HepG2 (cell line): ENCODE results near the gene ANKRD37. TPM values are rescaled to one million over a fixed set of nuclear protein-coding genes. Genes with fewer than 3 reads are reported as not detected.
A peak's percentile ranks its signal among the peaks of the same experiment; 100 is the strongest.

ENCODE experiments used
- CBX5 ChIP-seq: sonication (generic); formaldehyde crosslinking; IDR thresholded peaks from 2 replicates; pipeline ENCODE4 v1.4.0; 2020; ENCODE audit warnings: missing genetic modification reagents, borderline replicate concordance
- ETV5 ChIP-seq: IDR thresholded peaks from 2 replicates; pipeline ENCODE4 v1.6.1; 2018; ENCODE audit warnings: missing biosample characterization, missing genetic modification reagents, inconsistent platforms, borderline replicate concordance
- GATAD2A ChIP-seq: IDR thresholded peaks from 2 replicates; pipeline ENCODE4 v1.6.1; 2016
- GMEB2 ChIP-seq: IDR thresholded peaks from 2 replicates; pipeline ENCODE4 v1.6.1; 2016; ENCODE audit warnings: missing biosample characterization, missing genetic modification reagents, low read depth
- HOXD1 ChIP-seq: sonication (generic); formaldehyde crosslinking; IDR thresholded peaks from 2 replicates; pipeline ENCODE4 v1.5.0; 2020; ENCODE audit warnings: missing genetic modification reagents
- KDM4B ChIP-seq: sonication (generic); formaldehyde crosslinking; IDR thresholded peaks from 2 replicates; pipeline ENCODE4 v1.4.0; 2020; ENCODE audit warnings: missing genetic modification reagents
- PREB ChIP-seq: sonication (generic); formaldehyde crosslinking; IDR thresholded peaks from 2 replicates; pipeline ENCODE4 v1.4.0; 2020; ENCODE audit warnings: missing genetic modification reagents
- RARG ChIP-seq: sonication (generic); formaldehyde crosslinking; IDR thresholded peaks from 2 replicates; pipeline ENCODE4 v1.4.0; 2020; ENCODE audit warnings: low read depth, mild to moderate bottlenecking, missing genetic modification reagents
- REPIN1 ChIP-seq: sonication (generic); formaldehyde crosslinking; IDR thresholded peaks from 2 replicates; pipeline ENCODE4 v1.8.0; 2022; ENCODE audit warnings: missing genetic modification reagents, low read depth, mild to moderate bottlenecking, borderline replicate concordance
- TFDP2 ChIP-seq: sonication (generic); formaldehyde crosslinking; IDR thresholded peaks from 2 replicates; pipeline ENCODE4 v1.4.0; 2020; ENCODE audit warnings: missing genetic modification reagents
- ZHX1 ChIP-seq: sonication (generic); formaldehyde crosslinking; IDR thresholded peaks from 2 replicates; pipeline ENCODE4 v1.8.1; 2022; ENCODE audit warnings: low read depth, mild to moderate bottlenecking, missing genetic modification reagents
- polyA plus RNA-seq, 8 experiments: library from polyadenylated mRNA; depleted of rRNA in 3 of 8; stranded (reverse) in 7 of 8; unstranded in 1 of 8; fragments of >200 nt; fragmentation: Illumina TruSeq in 4 of 8; extraction: Trizol in 4 of 8; gene quantifications; 2 replicates each; pipeline versions ENCODE4 v1.2.1 to v1.2.3, GENCODE V29; 2011 to 2016; ENCODE audit warnings: low read depth in 4 of 8, missing spikeins in 1 of 8, mixed read lengths in 1 of 8; ENCODE audit not compliant: insufficient read depth in 1 of 8
- total RNA-seq, 5 experiments: library from RNA; depleted of rRNA; stranded (reverse); fragments of >200 nt; fragmentation: Illumina TruSeq; extraction: Trizol; gene quantifications; 2 replicates each; pipeline ENCODE4 v1.2.3, GENCODE V29; 2016; ENCODE audit warnings: low read depth in 1 of 5
- TF ChIP-seq, protein P1 (sequence below): sonication (generic); formaldehyde crosslinking; IDR thresholded peaks from 2 replicates; pipeline ENCODE4 v1.5.1; 2020; ENCODE audit warnings: mild to moderate bottlenecking, missing genetic modification reagents, borderline replicate concordance
- TF ChIP-seq, protein P2 (sequence below): sonication (generic); formaldehyde crosslinking; IDR thresholded peaks from 2 replicates; pipeline ENCODE4 v1.5.1; 2020; ENCODE audit warnings: missing genetic modification reagents, mild to moderate bottlenecking, borderline replicate concordance

ANKRD37 gene
- total and polyA plus RNA-seq, 2 of the 13 experiments (the other 11 are each of a cell fraction or from before 2014, with no cell fraction given): 2.2 to 51.4 TPM

GRCh38 chr4:185380320-185380719 lies 16.3 kb upstream of the ANKRD37 start (continued):
- TF ChIP-seq KDM4B (CRISPR knock-in tag) (no peak), GATAD2A (CRISPR knock-in tag) (peak; percentile 70), PREB (no peak), TFDP2 (no peak), ZHX1 (CRISPR knock-in tag) (no peak), GMEB2 (no peak), CBX5 (CRISPR knock-in tag) (peak; percentile 71), REPIN1 (CRISPR knock-in tag) (0 out of 2 replicates have a peak, but pooled peaks have one; percentile 19), RARG (no peak), ETV5 (CRISPR knock-in tag) (peak; percentile 49; the same call in 1 of the 2 replicates), HOXD1 (CRISPR knock-in tag) (no peak)
- TF ChIP-seq, protein P1, sequence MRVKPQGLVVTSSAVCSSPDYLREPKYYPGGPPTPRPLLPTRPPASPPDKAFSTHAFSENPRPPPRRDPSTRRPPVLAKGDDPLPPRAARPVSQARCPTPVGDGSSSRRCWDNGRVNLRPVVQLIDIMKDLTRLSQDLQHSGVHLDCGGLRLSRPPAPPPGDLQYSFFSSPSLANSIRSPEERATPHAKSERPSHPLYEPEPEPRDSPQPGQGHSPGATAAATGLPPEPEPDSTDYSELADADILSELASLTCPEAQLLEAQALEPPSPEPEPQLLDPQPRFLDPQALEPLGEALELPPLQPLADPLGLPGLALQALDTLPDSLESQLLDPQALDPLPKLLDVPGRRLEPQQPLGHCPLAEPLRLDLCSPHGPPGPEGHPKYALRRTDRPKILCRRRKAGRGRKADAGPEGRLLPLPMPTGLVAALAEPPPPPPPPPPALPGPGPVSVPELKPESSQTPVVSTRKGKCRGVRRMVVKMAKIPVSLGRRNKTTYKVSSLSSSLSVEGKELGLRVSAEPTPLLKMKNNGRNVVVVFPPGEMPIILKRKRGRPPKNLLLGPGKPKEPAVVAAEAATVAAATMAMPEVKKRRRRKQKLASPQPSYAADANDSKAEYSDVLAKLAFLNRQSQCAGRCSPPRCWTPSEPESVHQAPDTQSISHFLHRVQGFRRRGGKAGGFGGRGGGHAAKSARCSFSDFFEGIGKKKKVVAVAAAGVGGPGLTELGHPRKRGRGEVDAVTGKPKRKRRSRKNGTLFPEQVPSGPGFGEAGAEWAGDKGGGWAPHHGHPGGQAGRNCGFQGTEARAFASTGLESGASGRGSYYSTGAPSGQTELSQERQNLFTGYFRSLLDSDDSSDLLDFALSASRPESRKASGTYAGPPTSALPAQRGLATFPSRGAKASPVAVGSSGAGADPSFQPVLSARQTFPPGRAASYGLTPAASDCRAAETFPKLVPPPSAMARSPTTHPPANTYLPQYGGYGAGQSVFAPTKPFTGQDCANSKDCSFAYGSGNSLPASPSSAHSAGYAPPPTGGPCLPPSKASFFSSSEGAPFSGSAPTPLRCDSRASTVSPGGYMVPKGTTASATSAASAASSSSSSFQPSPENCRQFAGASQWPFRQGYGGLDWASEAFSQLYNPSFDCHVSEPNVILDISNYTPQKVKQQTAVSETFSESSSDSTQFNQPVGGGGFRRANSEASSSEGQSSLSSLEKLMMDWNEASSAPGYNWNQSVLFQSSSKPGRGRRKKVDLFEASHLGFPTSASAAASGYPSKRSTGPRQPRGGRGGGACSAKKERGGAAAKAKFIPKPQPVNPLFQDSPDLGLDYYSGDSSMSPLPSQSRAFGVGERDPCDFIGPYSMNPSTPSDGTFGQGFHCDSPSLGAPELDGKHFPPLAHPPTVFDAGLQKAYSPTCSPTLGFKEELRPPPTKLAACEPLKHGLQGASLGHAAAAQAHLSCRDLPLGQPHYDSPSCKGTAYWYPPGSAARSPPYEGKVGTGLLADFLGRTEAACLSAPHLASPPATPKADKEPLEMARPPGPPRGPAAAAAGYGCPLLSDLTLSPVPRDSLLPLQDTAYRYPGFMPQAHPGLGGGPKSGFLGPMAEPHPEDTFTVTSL (CRISPR knock-in tag): no peak
- TF ChIP-seq, protein P2, sequence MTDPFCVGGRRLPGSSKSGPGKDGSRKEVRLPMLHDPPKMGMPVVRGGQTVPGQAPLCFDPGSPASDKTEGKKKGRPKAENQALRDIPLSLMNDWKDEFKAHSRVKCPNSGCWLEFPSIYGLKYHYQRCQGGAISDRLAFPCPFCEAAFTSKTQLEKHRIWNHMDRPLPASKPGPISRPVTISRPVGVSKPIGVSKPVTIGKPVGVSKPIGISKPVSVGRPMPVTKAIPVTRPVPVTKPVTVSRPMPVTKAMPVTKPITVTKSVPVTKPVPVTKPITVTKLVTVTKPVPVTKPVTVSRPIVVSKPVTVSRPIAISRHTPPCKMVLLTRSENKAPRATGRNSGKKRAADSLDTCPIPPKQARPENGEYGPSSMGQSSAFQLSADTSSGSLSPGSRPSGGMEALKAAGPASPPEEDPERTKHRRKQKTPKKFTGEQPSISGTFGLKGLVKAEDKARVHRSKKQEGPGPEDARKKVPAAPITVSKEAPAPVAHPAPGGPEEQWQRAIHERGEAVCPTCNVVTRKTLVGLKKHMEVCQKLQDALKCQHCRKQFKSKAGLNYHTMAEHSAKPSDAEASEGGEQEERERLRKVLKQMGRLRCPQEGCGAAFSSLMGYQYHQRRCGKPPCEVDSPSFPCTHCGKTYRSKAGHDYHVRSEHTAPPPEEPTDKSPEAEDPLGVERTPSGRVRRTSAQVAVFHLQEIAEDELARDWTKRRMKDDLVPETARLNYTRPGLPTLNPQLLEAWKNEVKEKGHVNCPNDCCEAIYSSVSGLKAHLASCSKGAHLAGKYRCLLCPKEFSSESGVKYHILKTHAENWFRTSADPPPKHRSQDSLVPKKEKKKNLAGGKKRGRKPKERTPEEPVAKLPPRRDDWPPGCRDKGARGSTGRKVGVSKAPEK (CRISPR knock-in tag): no peak
